HG03095 (cell line): Measurements from ENCODE around the gene STX4.

Source experiments
- ATAC-seq: cut with Tn5 transposase; IDR thresholded peaks from one replicate; pipeline ENCODE4 v1.9.1; 2021; ENCODE audit warnings: moderate library complexity; ENCODE audit not compliant: unreplicated experiment

Gene STX4

GRCh38 chr16:31032736-31033708 is at the start of gene STX4:
TSS of gene STX4 (plus strand) at chr16:31033558. CDS start at chr16:31033806, 248 bp downstream.
- peak; percentile 76 for ATAC-seq

GRCh38 chr16:30983898-30984610 is 49.3 kb upstream of the STX4 start:
- no peak for ATAC-seq

GRCh38 chr16:30984669-30985400 is 48.5 kb upstream of the STX4 start, which contains the start of gene HSD3B7:
TSS of gene HSD3B7 (plus strand) at chr16:30985207. CDS start at chr16:30985659, 452 bp downstream.
- ATAC-seq = peak; percentile 51

- ATAC-seq = no peak
Observed at GRCh38 chr16:30985401-30986128, 47.8 kb upstream of the STX4 start.

GRCh38 chr16:30986129-30986991 is 47.0 kb upstream of the STX4 start:
- ATAC-seq = no peak

GRCh38 chr16:30987581-30988190 is 45.7 kb upstream of the STX4 start:
- ATAC-seq = no peak

GRCh38 chr16:30989469-30990047 is 43.8 kb upstream of the STX4 start:
- ATAC-seq = no peak

GRCh38 chr16:30990105-30990504 is 43.3 kb upstream of the STX4 start:
- ATAC-seq = no peak

- no peak for ATAC-seq
Observed at GRCh38 chr16:30991052-30991451, 42.3 kb upstream of the STX4 start.

GRCh38 chr16:30992276-30992780 is 41.0 kb upstream of the STX4 start:
- ATAC-seq = no peak

GRCh38 chr16:30992931-30993816 is 40.2 kb upstream of the STX4 start:
- ATAC-seq = no peak

GRCh38 chr16:30995927-30996323 is 37.4 kb upstream of the STX4 start:
- peak; percentile 7 for ATAC-seq

GRCh38 chr16:30996324-30996984 is 36.9 kb upstream of the STX4 start:
- peak; percentile 11 for ATAC-seq

GRCh38 chr16:30996985-30997724 is 36.2 kb upstream of the STX4 start:
- ATAC-seq = peak; percentile 64

GRCh38 chr16:30997725-30998711 is 35.3 kb upstream of the STX4 start:
- no peak for ATAC-seq
